GM21526 (cell line): ENCODE measurements around the gene GAS7.

Source experiments
- ATAC-seq: cut with Tn5 transposase; IDR thresholded peaks from one replicate; pipeline ENCODE4 v1.9.1; 2021; ENCODE audit warnings: moderate library complexity; ENCODE audit not compliant: unreplicated experiment, low FRiP score

The GAS7 gene

GRCh38 chr17:10172778-10173177, 25.6 kb downstream of the GAS7 start:
- no peak for ATAC-seq

- ATAC-seq, result no peak
These were observed 26.1 kb downstream of the GAS7 start for GRCh38 chr17:10172241-10172741.

GRCh38 chr17:10171581-10171981, 26.8 kb downstream of the GAS7 start:
- ATAC-seq, result no peak

- ATAC-seq, result no peak
These were observed 27.3 kb downstream of the GAS7 start for GRCh38 chr17:10171122-10171571.

GRCh38 chr17:10170233-10170632, 28.2 kb downstream of the GAS7 start:
- no peak for ATAC-seq

- ATAC-seq, result no peak
These were observed 29.1 kb downstream of the GAS7 start for GRCh38 chr17:10169290-10169689.

- no peak for ATAC-seq
These were observed 32.0 kb downstream of the GAS7 start for GRCh38 chr17:10166176-10166935.

GRCh38 chr17:10162096-10162495, 36.3 kb downstream of the GAS7 start:
- no peak for ATAC-seq

- ATAC-seq, result no peak
These were observed 37.0 kb downstream of the GAS7 start for GRCh38 chr17:10161386-10161785.

- peak; percentile 56 for ATAC-seq
These were observed 41.3 kb downstream of the GAS7 start for GRCh38 chr17:10156948-10157607.

GRCh38 chr17:10156599-10156947, 41.8 kb downstream of the GAS7 start:
- ATAC-seq, result no peak

- no peak for ATAC-seq
These were observed 42.4 kb downstream of the GAS7 start for GRCh38 chr17:10156077-10156435.

GRCh38 chr17:10155371-10156076, 42.9 kb downstream of the GAS7 start:
- ATAC-seq, result no peak

GRCh38 chr17:10151667-10152496, 46.5 kb downstream of the GAS7 start:
- no peak for ATAC-seq

- ATAC-seq, result no peak
These were observed 48.6 kb downstream of the GAS7 start for GRCh38 chr17:10149573-10150399.

- ATAC-seq, result no peak
These were observed 50.5 kb downstream of the GAS7 start for GRCh38 chr17:10147761-10148415.

- ATAC-seq, result no peak
These were observed 51.4 kb downstream of the GAS7 start for GRCh38 chr17:10147040-10147439.

GRCh38 chr17:10144982-10145381, 53.4 kb downstream of the GAS7 start:
- no peak for ATAC-seq

GRCh38 chr17:10144456-10144855, 54.0 kb downstream of the GAS7 start:
- no peak for ATAC-seq
